Kidney epithelial cell (primary cell): ENCODE measurements around the gene GALM. TPM values are rescaled to one million over a fixed set of nuclear protein-coding genes. Genes with fewer than 3 reads are reported as not detected.
"Not testable (repeated sequence)": the region's sequence is repeated elsewhere in the genome, so short reads cannot be mapped to it uniquely, and the experiment has no call there.

Source experiments
- DNase-seq: peaks from one replicate; pipeline ENCODE4 v3.0.0-alpha.2; 2010; ENCODE audit warnings: low read depth
- H3K27me3 ChIP-seq: 2 replicates; pipeline ENCODE4 v1.6.0; 2011; ENCODE audit warnings: low read length; ENCODE audit not compliant: control insufficient read depth, insufficient read depth
- H3K36me3 ChIP-seq: 2 replicates; pipeline ENCODE4 v1.5.1; 2011; ENCODE audit warnings: low read length; ENCODE audit not compliant: control insufficient read depth, insufficient read depth
- H3K4me3 ChIP-seq: 2 replicates; pipeline ENCODE4 v1.5.1; 2011; ENCODE audit warnings: low read depth, mild to moderate bottlenecking, control low read depth, low read length
- CTCF ChIP-seq: IDR thresholded peaks from 2 replicates; pipeline ENCODE4 v1.5.1; 2011; ENCODE audit warnings: mild to moderate bottlenecking, moderate library complexity, low read length, control low read depth, inconsistent platforms; ENCODE audit not compliant: insufficient read depth, poor library complexity, severe bottlenecking
- total RNA-seq: library from RNA; depleted of rRNA; stranded (reverse); fragments of >200 nt; gene quantifications from 2 replicates; pipeline ENCODE4 v1.2.3, GENCODE V29; 2015

GALM gene
- total RNA-seq, 1 donor from 2014 or later: 10.1 TPM

GRCh38 chr2:38734299-38735058 is 68.6 kb downstream of the GALM start:
- DNase-seq: no peak
- H3K27me3 ChIP-seq: no peaks in the 10 kb centered on the region
- no peak overlapping the region for H3K4me3 ChIP-seq
- no peak for TF ChIP-seq CTCF
- no peaks in the 10 kb centered on the region for H3K36me3 ChIP-seq

- Histone ChIP-seq H3K27me3 (no peaks in the 10 kb centered on the region), H3K36me3 (no peaks in the 10 kb centered on the region), H3K4me3 (no peak overlapping the region)
- DNase-seq: no peak
- TF ChIP-seq CTCF: no peak
Observed at GRCh38 chr2:38735999-38736320, 70.0 kb downstream of the GALM start.

GRCh38 chr2:38737000-38737698 is 71.2 kb downstream of the GALM start:
- not testable (repeated sequence) for H3K36me3 ChIP-seq, DNase-seq

GRCh38 chr2:38737925-38738324 is 72.0 kb downstream of the GALM start:
- TF ChIP-seq CTCF: no peak
- no peaks in the 10 kb centered on the region for H3K36me3 ChIP-seq
- H3K4me3 ChIP-seq: no peak overlapping the region
- H3K27me3 ChIP-seq: no peaks in the 10 kb centered on the region
- DNase-seq: no peak

More at GRCh38 chr2:38737000-38737698, 71.2 kb downstream of the GALM start:
- not testable (repeated sequence) for H3K27me3 ChIP-seq, H3K4me3 ChIP-seq

- no peak overlapping the region for H3K4me3 ChIP-seq
- DNase-seq: no peak
- no peaks in the 10 kb centered on the region for H3K27me3 ChIP-seq
- no peaks in the 10 kb centered on the region for H3K36me3 ChIP-seq
- TF ChIP-seq CTCF: no peak
Observed at GRCh38 chr2:38739524-38739923, 73.6 kb downstream of the GALM start.

GRCh38 chr2:38740851-38741731 is 75.2 kb downstream of the GALM start:
- TF ChIP-seq CTCF: no peak
- H3K4me3 ChIP-seq: no peak overlapping the region
- no peaks in the 10 kb centered on the region for H3K27me3 ChIP-seq
- DNase-seq: no peak
- no peaks in the 10 kb centered on the region for H3K36me3 ChIP-seq
